ENCODE data around the gene TLCD2. TPM values are rescaled to one million over a fixed set of nuclear protein-coding genes. Genes with fewer than 3 reads are reported as not detected.

TLCD2 gene
- total and polyA plus RNA-seq, 9 of the 15 experiments (the other 6 are each of a cell fraction or from before 2014, with no cell fraction given): 0.10 to 0.89 (median 0.58) TPM

GRCh38 chr17:1705004-1705403, 5.2 kb downstream of the TLCD2 start (continued):
- TF ChIP-seq, protein P1, sequence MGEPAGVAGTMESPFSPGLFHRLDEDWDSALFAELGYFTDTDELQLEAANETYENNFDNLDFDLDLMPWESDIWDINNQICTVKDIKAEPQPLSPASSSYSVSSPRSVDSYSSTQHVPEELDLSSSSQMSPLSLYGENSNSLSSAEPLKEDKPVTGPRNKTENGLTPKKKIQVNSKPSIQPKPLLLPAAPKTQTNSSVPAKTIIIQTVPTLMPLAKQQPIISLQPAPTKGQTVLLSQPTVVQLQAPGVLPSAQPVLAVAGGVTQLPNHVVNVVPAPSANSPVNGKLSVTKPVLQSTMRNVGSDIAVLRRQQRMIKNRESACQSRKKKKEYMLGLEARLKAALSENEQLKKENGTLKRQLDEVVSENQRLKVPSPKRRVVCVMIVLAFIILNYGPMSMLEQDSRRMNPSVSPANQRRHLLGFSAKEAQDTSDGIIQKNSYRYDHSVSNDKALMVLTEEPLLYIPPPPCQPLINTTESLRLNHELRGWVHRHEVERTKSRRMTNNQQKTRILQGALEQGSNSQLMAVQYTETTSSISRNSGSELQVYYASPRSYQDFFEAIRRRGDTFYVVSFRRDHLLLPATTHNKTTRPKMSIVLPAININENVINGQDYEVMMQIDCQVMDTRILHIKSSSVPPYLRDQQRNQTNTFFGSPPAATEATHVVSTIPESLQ (CRISPR knock-in tag; IDR thresholded peaks at IDR 0.05): no peak
- TF ChIP-seq SMARCA4 (IDR thresholded peaks at IDR 0.05) (peak; percentile 42; the same call in 1 of the 2 replicates), SIN3A (IDR thresholded peaks at IDR 0.05; ENCODE audit: borderline replicate concordance in 2 of 2, control insufficient read depth in 1 of 2, low read depth in 2 of 2, low read length in 2 of 2) (no peak), ZNF354B (CRISPR knock-in tag; IDR thresholded peaks at IDR 0.05) (no peak), KDM2B (CRISPR knock-in tag; IDR thresholded peaks at IDR 0.05) (no peak), CGGBP1 (CRISPR knock-in tag; IDR thresholded peaks at IDR 0.05) (no peak), TEAD4 (IDR thresholded peaks at IDR 0.05; ENCODE audit: low read length) (peak; percentile 52; the same call in 1 of the 2 replicates), TEAD4 (CRISPR knock-in tag; IDR thresholded peaks at IDR 0.05; ENCODE audit: borderline replicate concordance) (no peak), HDAC1 (IDR thresholded peaks at IDR 0.05) (peak in 1 of 2 experiments; percentile 68; a peak in 2 of 4 replicates), NELFE (IDR thresholded peaks at IDR 0.05; ENCODE audit: insufficient read depth, insufficient read length) (no peak), ADNP (tag; IDR thresholded peaks at IDR 0.05) (no peak), C11orf30 (IDR thresholded peaks at IDR 0.05; ENCODE audit: low read depth) (no peak), BRF2 (IDR thresholded peaks at IDR 0.05; ENCODE audit: borderline replicate concordance, insufficient read depth, insufficient read length) (no peak), BACH1 (tag; IDR thresholded peaks at IDR 0.05) (no peak), EGR1 (conservative IDR thresholded peaks at IDR 0.05) (peak; percentile 53), KDM1A (IDR thresholded peaks at IDR 0.05) (peak; percentile 56 to 66), EWSR1 (IDR thresholded peaks at IDR 0.05; ENCODE audit: borderline replicate concordance, low read depth, partially characterized antibody) (no peak), MAZ (CRISPR knock-in tag; conservative IDR thresholded peaks at IDR 0.05 in 1 of 2, IDR thresholded peaks at IDR 0.05 in 1 of 2) (no peak), ELF2 (CRISPR knock-in tag; IDR thresholded peaks at IDR 0.05) (no peak), ESRRA (IDR thresholded peaks at IDR 0.05; ENCODE audit: borderline replicate concordance, low read depth) (no peak), ZNF239 (CRISPR knock-in tag; IDR thresholded peaks at IDR 0.05) (no peak), PBX2 (CRISPR knock-in tag; IDR thresholded peaks at IDR 0.05; ENCODE audit: low read depth) (no peak), PBX2 (tag; conservative IDR thresholded peaks at IDR 0.05; ENCODE audit: low read depth) (no peak), HDAC2 (IDR thresholded peaks at IDR 0.05) (peak; percentile 26; the same call in 1 of the 2 replicates), DIDO1 (tag; IDR thresholded peaks at IDR 0.05; ENCODE audit: low read depth) (no peak), ZEB2 (IDR thresholded peaks at IDR 0.05) (peak; percentile 64; the same call in 1 of the 2 replicates)
